Measurements from ENCODE around the gene SPSB3. TPM values are rescaled to one million over a fixed set of nuclear protein-coding genes. Genes with fewer than 3 reads are reported as not detected.
A peak's percentile ranks its signal among the peaks of the same experiment; 100 is the strongest.

SPSB3 gene
- total and polyA plus RNA-seq, 10 donors: 41.4 to 266 (median 90.0) TPM

DNA sequence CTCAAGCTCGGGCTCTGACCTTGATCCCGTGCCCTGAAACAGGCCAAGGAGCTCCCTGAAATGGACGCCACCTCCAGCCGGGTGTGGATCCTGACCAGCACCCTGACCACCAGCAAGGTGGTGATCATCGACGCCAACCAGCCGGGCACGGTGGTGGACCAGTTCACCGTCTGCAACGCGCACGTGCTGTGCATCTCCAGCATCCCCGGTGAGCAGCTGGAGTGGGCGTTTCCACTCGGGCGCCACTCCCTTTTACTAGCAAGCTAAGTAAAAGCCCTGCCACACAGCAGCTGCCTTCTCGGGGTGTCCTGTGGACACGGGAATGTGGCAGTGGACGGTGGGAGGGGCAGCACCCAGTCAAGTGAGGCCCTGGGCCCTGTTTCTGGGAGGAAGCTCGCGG, 17.4 kb downstream of the SPSB3 start:
- intact Hi-C loops (cut with DNase I; ENCODE audit: low total_unique reads): no loop called here
- Histone ChIP-seq H3K4me3 (no peak overlapping the region), H3K4me1 (peaks cover 0 to 13% (median 6%) of the 10 kb centered on the region in 6 donors), H3K27me3 (replicated peaks in 1 of 7) (no peaks in the 10 kb centered on the region), H3K27ac (no peak overlapping the region), H3K36me3 (peaks cover 0 to 100% (median 90%) of the 10 kb centered on the region in 6 donors), H3K9me3 (no peaks in the 10 kb centered on the region)
- no peak for DNase-seq
- WGBS, 5 donors: 89 to 96% (median 93%) methylated on average over 9 to 21 of the region's 21 CpGs
- TF ChIP-seq, protein P1, sequence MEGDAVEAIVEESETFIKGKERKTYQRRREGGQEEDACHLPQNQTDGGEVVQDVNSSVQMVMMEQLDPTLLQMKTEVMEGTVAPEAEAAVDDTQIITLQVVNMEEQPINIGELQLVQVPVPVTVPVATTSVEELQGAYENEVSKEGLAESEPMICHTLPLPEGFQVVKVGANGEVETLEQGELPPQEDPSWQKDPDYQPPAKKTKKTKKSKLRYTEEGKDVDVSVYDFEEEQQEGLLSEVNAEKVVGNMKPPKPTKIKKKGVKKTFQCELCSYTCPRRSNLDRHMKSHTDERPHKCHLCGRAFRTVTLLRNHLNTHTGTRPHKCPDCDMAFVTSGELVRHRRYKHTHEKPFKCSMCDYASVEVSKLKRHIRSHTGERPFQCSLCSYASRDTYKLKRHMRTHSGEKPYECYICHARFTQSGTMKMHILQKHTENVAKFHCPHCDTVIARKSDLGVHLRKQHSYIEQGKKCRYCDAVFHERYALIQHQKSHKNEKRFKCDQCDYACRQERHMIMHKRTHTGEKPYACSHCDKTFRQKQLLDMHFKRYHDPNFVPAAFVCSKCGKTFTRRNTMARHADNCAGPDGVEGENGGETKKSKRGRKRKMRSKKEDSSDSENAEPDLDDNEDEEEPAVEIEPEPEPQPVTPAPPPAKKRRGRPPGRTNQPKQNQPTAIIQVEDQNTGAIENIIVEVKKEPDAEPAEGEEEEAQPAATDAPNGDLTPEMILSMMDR (IDR thresholded peaks at IDR 0.05 in 8 of 11, conservative IDR thresholded peaks at IDR 0.05 in 3 of 11): no peak
- peak in 1 of 3 donors; percentile 25 for TF ChIP-seq POLR2AphosphoS5 (IDR thresholded peaks at IDR 0.05)

DNA sequence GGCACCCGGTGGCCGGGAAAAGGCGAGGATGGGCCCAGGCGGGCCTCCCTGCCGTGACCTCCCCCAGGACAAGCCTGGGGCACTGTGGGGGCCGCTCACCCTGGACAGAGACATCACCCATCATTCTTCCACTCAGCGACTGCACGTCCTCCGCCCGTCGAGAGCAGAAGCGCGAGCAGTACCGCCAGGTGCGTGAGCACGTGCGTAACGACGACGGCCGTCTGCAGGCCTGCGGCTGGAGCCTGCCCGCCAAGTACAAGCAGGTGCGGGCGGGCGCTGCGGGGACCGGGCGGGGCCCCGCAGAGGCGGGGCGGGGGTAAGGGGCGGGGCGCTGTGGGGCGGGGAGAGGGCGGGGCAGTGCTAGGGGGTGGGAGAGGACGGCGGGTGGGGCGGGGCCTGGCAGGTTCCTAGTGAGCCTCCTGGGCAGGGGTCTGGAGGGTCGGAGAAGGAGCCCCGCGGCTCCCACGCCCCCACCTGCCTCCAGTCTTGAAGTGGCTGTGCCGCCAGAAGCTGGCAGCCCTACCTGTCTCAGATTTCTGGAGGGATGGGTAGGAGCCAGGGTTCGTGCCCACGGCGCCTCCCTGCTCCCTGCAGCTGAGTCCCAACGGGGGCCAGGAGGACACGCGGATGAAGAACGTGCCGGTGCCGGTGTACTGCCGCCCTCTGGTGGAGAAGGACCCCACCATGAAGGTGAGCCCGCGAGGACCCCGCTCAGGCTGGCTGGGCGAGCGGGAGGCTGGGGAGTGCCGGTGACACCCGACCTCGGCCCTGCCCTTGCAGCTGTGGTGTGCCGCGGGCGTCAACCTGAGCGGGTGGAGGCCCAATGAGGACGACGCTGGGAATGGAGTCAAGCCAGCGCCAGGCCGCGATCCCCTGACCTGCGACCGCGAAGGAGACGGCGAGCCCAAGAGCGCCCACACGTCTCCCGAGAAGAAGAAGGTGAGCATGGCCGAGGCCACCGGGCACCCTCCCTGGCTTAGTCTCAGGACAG, 18.6 kb downstream of the SPSB3 start:
- H3K4me1 ChIP-seq: peaks cover 0 to 2% (median 0%) of the 10 kb centered on the region in 6 donors
- H3K27ac ChIP-seq: no peak overlapping the region
- no peaks in the 10 kb centered on the region for H3K27me3 ChIP-seq (replicated peaks in 1 of 7)
- H3K36me3 ChIP-seq: peaks cover 0 to 100% (median 89%) of the 10 kb centered on the region in 6 donors
- WGBS, 5 donors: 87 to 93% (median 89%) methylated on average over 63 to 81 of the region's 81 CpGs
- no peaks in the 10 kb centered on the region for H3K9me3 ChIP-seq
- DNase-seq: no peak
- H3K4me3 ChIP-seq: no peak overlapping the region
- intact Hi-C loops (cut with DNase I; ENCODE audit: low total_unique reads): no loop called here
- no peak for TF ChIP-seq POLR2A (IDR thresholded peaks at IDR 0.05)
- TF ChIP-seq, protein P1 (IDR thresholded peaks at IDR 0.05 in 8 of 11, conservative IDR thresholded peaks at IDR 0.05 in 3 of 11): peak in 3 of 11 experiments; percentile 5 to 24 (median 12)
- TF ChIP-seq POLR2AphosphoS5 (IDR thresholded peaks at IDR 0.05): peak in 1 of 3 donors; percentile 65

DNA sequence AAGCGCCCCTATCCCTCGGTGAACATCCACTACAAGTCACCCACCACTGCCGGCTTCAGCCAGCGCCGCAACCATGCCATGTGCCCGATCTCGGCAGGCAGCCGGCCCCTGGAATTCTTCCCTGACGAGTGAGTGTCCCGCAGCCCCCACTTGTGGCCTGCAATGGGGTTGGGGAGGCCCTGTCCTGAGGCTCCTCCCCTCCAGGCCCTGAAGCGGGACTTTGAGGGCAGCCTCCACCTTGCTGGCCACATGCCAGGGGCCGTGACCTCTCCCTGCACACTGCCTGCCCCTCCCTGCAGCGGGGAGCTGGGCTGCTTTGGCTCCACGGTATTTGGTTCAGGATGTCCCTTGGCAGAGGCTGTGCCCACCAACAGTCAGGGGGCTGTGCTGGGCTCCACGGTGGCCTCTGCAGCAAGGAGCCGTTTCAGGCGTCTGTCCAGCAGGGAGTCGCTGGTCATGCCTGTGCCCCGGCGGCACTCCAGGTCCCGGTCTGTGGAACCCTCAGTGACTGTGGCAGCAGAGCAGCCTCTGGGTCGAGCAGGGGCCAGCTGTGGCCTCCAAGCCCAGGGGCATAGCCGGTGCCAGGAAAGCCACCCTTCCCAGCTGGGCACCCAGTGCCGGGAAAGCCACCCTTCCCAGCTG, 19.4 kb downstream of the SPSB3 start:
- WGBS, 5 donors: 84 to 94% (median 92%) methylated on average over 22 to 24 of the region's 24 CpGs
- DNase-seq: no peak

More for the DNA sequence above, 19.4 kb downstream of the SPSB3 start:
- no peak overlapping the region for H3K27ac ChIP-seq
- intact Hi-C loops (cut with DNase I; ENCODE audit: low total_unique reads): no loop called here
- H3K9me3 ChIP-seq: no peaks in the 10 kb centered on the region
- no peak overlapping the region for H3K4me3 ChIP-seq
- no peaks in the 10 kb centered on the region for H3K4me1 ChIP-seq
- peaks cover 0 to 100% (median 87%) of the 10 kb centered on the region in 6 donors for H3K36me3 ChIP-seq
- no peaks in the 10 kb centered on the region for H3K27me3 ChIP-seq (replicated peaks in 1 of 7)
- TF ChIP-seq POLR2AphosphoS5 (IDR thresholded peaks at IDR 0.05): no peak
- TF ChIP-seq POLR2A (IDR thresholded peaks at IDR 0.05): no peak
- TF ChIP-seq, protein P1 (IDR thresholded peaks at IDR 0.05 in 8 of 11, conservative IDR thresholded peaks at IDR 0.05 in 3 of 11): no peak
